GM23248 (cell line): Measurements from ENCODE around the gene TSPAN5. TPM values are rescaled to one million over a fixed set of nuclear protein-coding genes. Genes with fewer than 3 reads are reported as not detected.

Experiments used
- DNase-seq: peaks from one replicate; pipeline ENCODE4 v3.0.0-alpha.2; 2015
- H2AFZ ChIP-seq: fragments of 200-600 bp; sonication (generic); 2 replicates; pipeline ENCODE4 v1.6.1; 2016; ENCODE audit warnings: antibody characterized with exemption
- H3F3A ChIP-seq: fragments of 200-600 bp; sonication (generic); 2 replicates; pipeline ENCODE4 v1.6.1; 2016; ENCODE audit warnings: mild to moderate bottlenecking, antibody characterized with exemption, mixed run types; ENCODE audit not compliant: insufficient read depth
- H3K27ac ChIP-seq: fragments of 200-600 bp; sonication (generic); 2 replicates; pipeline ENCODE4 v1.5.1; 2016; ENCODE audit warnings: mild to moderate bottlenecking
- H3K27me3 ChIP-seq: fragments of 200-600 bp; sonication (generic); replicated peaks from 2 replicates; pipeline ENCODE4 v1.6.1; 2016; ENCODE audit warnings: mild to moderate bottlenecking; ENCODE audit not compliant: insufficient read depth
- H3K36me3 ChIP-seq: fragments of 200-600 bp; sonication (generic); 2 replicates; pipeline ENCODE4 v1.6.1; 2016; ENCODE audit warnings: low read depth, mild to moderate bottlenecking
- H3K4me1 ChIP-seq: fragments of 200-600 bp; sonication (generic); 2 replicates; pipeline ENCODE4 v1.6.1; 2016; ENCODE audit warnings: mild to moderate bottlenecking; ENCODE audit not compliant: insufficient read depth
- H3K4me2 ChIP-seq: fragments of 200-600 bp; sonication (generic); one replicate; pipeline ENCODE4 v1.6.1; 2016; ENCODE audit warnings: mild to moderate bottlenecking; ENCODE audit not compliant: unreplicated experiment
- H3K4me3 ChIP-seq: fragments of 200-600 bp; sonication (generic); 2 replicates; pipeline ENCODE4 v1.5.1; 2016; ENCODE audit warnings: mild to moderate bottlenecking
- H3K79me2 ChIP-seq: fragments of 200-600 bp; sonication (generic); 2 replicates; pipeline ENCODE4 v1.6.1; 2016; ENCODE audit warnings: mild to moderate bottlenecking; ENCODE audit not compliant: insufficient read depth
- H3K9ac ChIP-seq: fragments of 200-600 bp; sonication (generic); 2 replicates; pipeline ENCODE4 v1.6.1; 2016; ENCODE audit warnings: mild to moderate bottlenecking
- H3K9me2 ChIP-seq: fragments of 200-600 bp; sonication (generic); 2 replicates; pipeline ENCODE4 v1.6.1; 2016; ENCODE audit warnings: mixed run types, mild to moderate bottlenecking, moderate library complexity; ENCODE audit not compliant: insufficient read depth
- H3K9me3 ChIP-seq: fragments of 200-600 bp; sonication (generic); one replicate; pipeline ENCODE4 v1.6.1; 2017; ENCODE audit warnings: low read depth
- H4K20me1 ChIP-seq: fragments of 200-600 bp; sonication (generic); 2 replicates; pipeline ENCODE4 v1.6.0; 2016; ENCODE audit not compliant: insufficient read depth
- EZH2 ChIP-seq: fragments of 200-600 bp; sonication (generic); IDR thresholded peaks from 2 replicates; pipeline ENCODE4 v1.6.1; 2018; ENCODE audit warnings: antibody characterized with exemption, mild to moderate bottlenecking; ENCODE audit not compliant: insufficient read depth, poor library complexity, severe bottlenecking
- EZH2phosphoT487 ChIP-seq: fragments of 200-600 bp; sonication (generic); IDR thresholded peaks from 2 replicates; pipeline ENCODE4 v1.6.1; 2018; ENCODE audit warnings: antibody characterized with exemption, moderate library complexity, mild to moderate bottlenecking, low read depth; ENCODE audit not compliant: insufficient read depth
- WGBS, 2 experiments: methylation state at CpG; one replicate each; pipeline ENCODE4 v1.1.6; 2015 to 2017; ENCODE audit warnings: low lambda C conversion rate in 2 of 2, low coverage in 1 of 2; ENCODE audit errors: missing lambda C conversion rate in 2 of 2; 5-methylcytosine and 5-hydroxymethylcytosine counted together
- in situ Hi-C: fragments of 300-500 bp; cut with MboI; formaldehyde crosslinking; loops from 2 replicates; pipeline ENCODE4 v1.15.0; 2020
- polyA plus RNA-seq: library from polyadenylated mRNA; unstranded; fragments of >200 nt; fragmentation: Nextera tagmentation; extraction: Ambion mirVana; gene quantifications from 2 replicates; pipeline ENCODE4 v1.2.1, GENCODE V29; 2016
- total RNA-seq: library from RNA; depleted of rRNA; stranded (reverse); fragments of >200 nt; shearing (Covaris generic); gene quantifications from 2 replicates; pipeline ENCODE4 v1.2.3, GENCODE V29; 2014

Gene TSPAN5
- total and polyA plus RNA-seq, 2 experiments from 2014 or later, result 61.9 to 76.6 TPM

GRCh38 chr4:98496152-98496845 is 162.1 kb downstream of the TSPAN5 start:
- in situ Hi-C loops, result no loop called here
- Histone ChIP-seq H2AFZ (no peak overlapping the region), H3K27ac (no peak overlapping the region), H3F3A (peaks cover 12% of the 10 kb centered on the region), H3K4me3 (no peak overlapping the region), H3K9me3 (no peaks in the 10 kb centered on the region), H3K27me3 (no peaks in the 10 kb centered on the region), H3K9me2 (no peaks in the 10 kb centered on the region), H3K4me2 (no peak overlapping the region), H3K36me3 (no peaks in the 10 kb centered on the region), H3K9ac (no peak overlapping the region), H3K79me2 (peaks cover 96% of the 10 kb centered on the region), H4K20me1 (no peaks in the 10 kb centered on the region), H3K4me1 (peaks cover 23% of the 10 kb centered on the region)
- DNase-seq, result no peak
- 84 to 88% methylated on average over 7 of the region's 7 CpGs for WGBS, 2 experiments
- TF ChIP-seq EZH2phosphoT487, result no peak

- Histone ChIP-seq H3K27ac (no peak overlapping the region), H3K27me3 (no peaks in the 10 kb centered on the region), H3K9ac (no peak overlapping the region), H3K9me2 (no peaks in the 10 kb centered on the region), H4K20me1 (no peaks in the 10 kb centered on the region), H3K4me3 (no peak overlapping the region), H3F3A (peaks cover 18% of the 10 kb centered on the region), H3K4me1 (peaks cover 35% of the 10 kb centered on the region), H3K36me3 (no peaks in the 10 kb centered on the region), H3K4me2 (no peak overlapping the region), H2AFZ (no peak overlapping the region), H3K79me2 (peaks cover 97% of the 10 kb centered on the region), H3K9me3 (no peaks in the 10 kb centered on the region)
- WGBS, 2 experiments, result 96 to 98% methylated on average over 4 of the region's 4 CpGs
- TF ChIP-seq EZH2, result no peak
- TF ChIP-seq EZH2phosphoT487, result no peak
- in situ Hi-C loops, result no loop called here
- DNase-seq, result no peak
Measured at GRCh38 chr4:98493296-98493695, 165.1 kb downstream of the TSPAN5 start.

- Histone ChIP-seq H3F3A (peaks cover 18% of the 10 kb centered on the region), H3K9me3 (no peaks in the 10 kb centered on the region), H4K20me1 (no peaks in the 10 kb centered on the region), H3K4me1 (peaks cover 35% of the 10 kb centered on the region), H3K79me2 (peaks cover 97% of the 10 kb centered on the region), H3K9me2 (no peaks in the 10 kb centered on the region), H3K36me3 (no peaks in the 10 kb centered on the region), H3K9ac (peak overlapping the region; percentile 38; the same call in 1 of the 2 replicates), H3K4me3 (no peak overlapping the region), H2AFZ (no peak overlapping the region), H3K27ac (peak overlapping the region; percentile 54), H3K4me2 (peak overlapping the region; percentile 19), H3K27me3 (no peaks in the 10 kb centered on the region)
- no peak for TF ChIP-seq EZH2
- no peak for TF ChIP-seq EZH2phosphoT487
- DNase-seq, result peak; percentile 52
- in situ Hi-C loops, result no loop called here
- WGBS, 2 experiments, result 93 to 94% methylated on average over 7 of the region's 7 CpGs
Measured at GRCh38 chr4:98491899-98492559, 166.4 kb downstream of the TSPAN5 start.

GRCh38 chr4:98490251-98490650 is 168.2 kb downstream of the TSPAN5 start:
- H3F3A ChIP-seq, result peaks cover 18% of the 10 kb centered on the region
- H3K36me3 ChIP-seq, result no peaks in the 10 kb centered on the region
- in situ Hi-C loops, result no loop called here
- no peak overlapping the region for H3K27ac ChIP-seq
- H3K9ac ChIP-seq, result no peak overlapping the region
- no peaks in the 10 kb centered on the region for H3K9me3 ChIP-seq
- DNase-seq, result no peak
- H3K27me3 ChIP-seq, result no peaks in the 10 kb centered on the region
- peaks cover 28% of the 10 kb centered on the region for H3K4me1 ChIP-seq
- H3K9me2 ChIP-seq, result no peaks in the 10 kb centered on the region
- TF ChIP-seq EZH2phosphoT487, result no peak
- no peak for TF ChIP-seq EZH2
- H3K4me2 ChIP-seq, result no peak overlapping the region
- no peak overlapping the region for H2AFZ ChIP-seq
- H4K20me1 ChIP-seq, result no peaks in the 10 kb centered on the region
- H3K79me2 ChIP-seq, result peaks cover 96% of the 10 kb centered on the region
- WGBS, 2 experiments, result 88 to 90% methylated on average over 3 of the region's 3 CpGs
- H3K4me3 ChIP-seq, result no peak overlapping the region
